ENCODE data around the gene PRKCZ. TPM values are rescaled to one million over a fixed set of nuclear protein-coding genes. Genes with fewer than 3 reads are reported as not detected.
A peak's percentile ranks its signal among the peaks of the same experiment; 100 is the strongest.

PRKCZ gene
- total RNA-seq, 1 donor from 2014 or later = 120 TPM

- Mint-ChIP-seq H3K4me3 (ENCODE audit: unreplicated experiment) (no peak overlapping the region), H3K4me1 (ENCODE audit: low read depth, unreplicated experiment) (peaks cover 13% of the 10 kb centered on the region), H3K27me3 (ENCODE audit: unreplicated experiment) (peaks cover 9% of the 10 kb centered on the region), H3K9me3 (ENCODE audit: unreplicated experiment) (peaks cover 4% of the 10 kb centered on the region), H3K27ac (ENCODE audit: unreplicated experiment) (no peak overlapping the region), H3K36me3 (ENCODE audit: unreplicated experiment) (no peaks in the 10 kb centered on the region)
- no peak for DNase-seq
- TF ChIP-seq, protein P1, sequence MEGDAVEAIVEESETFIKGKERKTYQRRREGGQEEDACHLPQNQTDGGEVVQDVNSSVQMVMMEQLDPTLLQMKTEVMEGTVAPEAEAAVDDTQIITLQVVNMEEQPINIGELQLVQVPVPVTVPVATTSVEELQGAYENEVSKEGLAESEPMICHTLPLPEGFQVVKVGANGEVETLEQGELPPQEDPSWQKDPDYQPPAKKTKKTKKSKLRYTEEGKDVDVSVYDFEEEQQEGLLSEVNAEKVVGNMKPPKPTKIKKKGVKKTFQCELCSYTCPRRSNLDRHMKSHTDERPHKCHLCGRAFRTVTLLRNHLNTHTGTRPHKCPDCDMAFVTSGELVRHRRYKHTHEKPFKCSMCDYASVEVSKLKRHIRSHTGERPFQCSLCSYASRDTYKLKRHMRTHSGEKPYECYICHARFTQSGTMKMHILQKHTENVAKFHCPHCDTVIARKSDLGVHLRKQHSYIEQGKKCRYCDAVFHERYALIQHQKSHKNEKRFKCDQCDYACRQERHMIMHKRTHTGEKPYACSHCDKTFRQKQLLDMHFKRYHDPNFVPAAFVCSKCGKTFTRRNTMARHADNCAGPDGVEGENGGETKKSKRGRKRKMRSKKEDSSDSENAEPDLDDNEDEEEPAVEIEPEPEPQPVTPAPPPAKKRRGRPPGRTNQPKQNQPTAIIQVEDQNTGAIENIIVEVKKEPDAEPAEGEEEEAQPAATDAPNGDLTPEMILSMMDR (IDR thresholded peaks at IDR 0.05; ENCODE audit: partially characterized antibody, unreplicated experiment) = no peak
These were observed 80.7 kb downstream of the PRKCZ start for GRCh38 chr1:2130871-2131289.

DNA sequence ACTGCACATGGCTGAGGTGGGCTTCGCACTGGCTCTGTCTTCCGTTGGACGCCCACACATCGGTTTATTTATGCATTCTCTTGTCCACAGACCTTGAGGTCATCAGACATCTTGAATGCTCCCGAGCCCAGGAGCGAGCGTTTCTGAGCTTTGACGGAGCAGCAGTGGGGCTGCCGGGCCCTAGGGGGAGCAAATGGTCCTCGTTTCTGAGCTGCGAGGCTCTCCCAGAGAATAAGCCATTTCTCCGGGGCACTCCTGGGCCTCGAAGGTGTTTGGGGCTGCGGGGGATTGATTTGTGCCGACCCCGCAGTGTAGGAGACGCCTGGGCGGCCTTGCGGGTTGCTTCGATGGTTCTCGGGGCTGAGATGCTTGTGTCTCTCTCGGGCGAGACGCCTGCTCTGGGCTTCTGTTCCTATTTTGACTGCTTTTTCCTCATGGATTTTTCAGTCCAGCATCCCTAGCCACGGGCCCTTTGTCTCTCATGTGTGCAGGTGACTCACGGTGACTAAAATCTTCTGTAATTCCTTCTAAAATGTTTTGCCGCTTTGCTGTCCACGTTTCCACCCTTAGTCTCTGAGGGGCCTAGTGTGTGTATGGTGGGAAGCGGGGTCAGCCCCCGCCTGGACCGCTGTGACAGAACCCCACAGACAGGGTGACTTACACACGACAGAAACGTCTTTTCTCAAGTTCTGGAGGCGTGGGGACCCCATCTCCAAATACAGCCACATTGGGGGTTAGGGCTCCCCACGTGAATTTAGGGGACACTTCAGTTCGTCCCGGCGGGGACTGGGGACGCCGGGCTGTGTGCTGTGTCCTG lies 82.2 kb downstream of the PRKCZ start:
- DNase-seq = no peak

DNA sequence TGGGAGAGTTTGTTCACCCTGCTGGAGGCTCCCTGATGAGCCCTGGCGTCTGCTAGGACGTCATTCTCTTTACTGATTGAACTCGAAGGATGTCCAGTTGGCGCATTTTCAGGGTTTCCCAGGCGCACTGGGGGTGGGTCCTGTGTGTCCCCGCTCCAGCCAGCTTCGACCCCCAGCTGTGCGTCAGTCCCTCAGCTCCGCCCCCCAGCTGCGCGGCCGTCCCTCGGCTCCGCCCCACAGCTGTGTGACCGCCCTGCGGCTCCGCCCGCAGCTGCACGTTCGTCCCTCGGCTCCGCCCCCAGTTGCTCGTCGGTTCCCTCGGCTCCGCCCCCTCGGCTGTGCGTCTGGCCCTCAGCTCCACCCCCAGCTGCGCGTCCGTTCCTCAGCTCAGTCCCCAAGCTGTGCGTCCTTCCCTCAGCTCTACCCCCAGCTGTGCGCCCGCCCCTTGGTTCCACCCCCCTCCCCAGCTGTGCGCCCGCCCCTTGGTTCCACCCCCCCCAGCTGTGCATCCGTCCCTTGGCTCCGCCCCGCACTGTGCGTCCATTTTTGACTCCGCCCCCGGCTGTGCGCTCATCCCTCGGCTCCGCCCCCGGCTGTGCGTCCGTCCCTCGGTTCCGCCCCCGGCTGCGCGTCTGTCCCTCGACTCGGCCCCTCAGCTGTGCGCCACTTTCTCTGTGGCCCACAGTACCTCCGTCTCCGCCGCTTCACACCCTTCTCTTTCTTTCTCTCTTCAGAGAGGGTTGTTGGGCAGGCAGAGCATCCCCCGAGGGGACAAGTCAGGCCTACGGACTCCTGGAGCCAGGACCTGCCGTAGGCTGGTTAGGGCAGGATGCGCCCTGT lies 83.0 kb downstream of the PRKCZ start:
- TF ChIP-seq, protein P1 (IDR thresholded peaks at IDR 0.05; ENCODE audit: partially characterized antibody, unreplicated experiment) = no peak
- no peaks in the 10 kb centered on the region for H3K36me3 Mint-ChIP-seq (ENCODE audit: unreplicated experiment)
- peaks cover 19% of the 10 kb centered on the region for H3K4me1 Mint-ChIP-seq (ENCODE audit: low read depth, unreplicated experiment)
- DNase-seq = peak; percentile 94
- H3K4me3 Mint-ChIP-seq (ENCODE audit: unreplicated experiment) = peak overlapping the region; percentile 79
- H3K27me3 Mint-ChIP-seq (ENCODE audit: unreplicated experiment) = peaks cover 15% of the 10 kb centered on the region
- H3K27ac Mint-ChIP-seq (ENCODE audit: unreplicated experiment) = peak overlapping the region; percentile 89
- peaks cover 3% of the 10 kb centered on the region for H3K9me3 Mint-ChIP-seq (ENCODE audit: unreplicated experiment)

More for the DNA sequence above, 82.2 kb downstream of the PRKCZ start:
- peak overlapping the region; percentile 89 for H3K27ac Mint-ChIP-seq (ENCODE audit: unreplicated experiment)
- peaks cover 2% of the 10 kb centered on the region for H3K9me3 Mint-ChIP-seq (ENCODE audit: unreplicated experiment)
- H3K4me3 Mint-ChIP-seq (ENCODE audit: unreplicated experiment) = peak overlapping the region; percentile 79
- H3K27me3 Mint-ChIP-seq (ENCODE audit: unreplicated experiment) = peaks cover 12% of the 10 kb centered on the region
- TF ChIP-seq, protein P1 (IDR thresholded peaks at IDR 0.05; ENCODE audit: partially characterized antibody, unreplicated experiment) = no peak
- no peaks in the 10 kb centered on the region for H3K36me3 Mint-ChIP-seq (ENCODE audit: unreplicated experiment)
- H3K4me1 Mint-ChIP-seq (ENCODE audit: low read depth, unreplicated experiment) = peaks cover 13% of the 10 kb centered on the region

DNA sequence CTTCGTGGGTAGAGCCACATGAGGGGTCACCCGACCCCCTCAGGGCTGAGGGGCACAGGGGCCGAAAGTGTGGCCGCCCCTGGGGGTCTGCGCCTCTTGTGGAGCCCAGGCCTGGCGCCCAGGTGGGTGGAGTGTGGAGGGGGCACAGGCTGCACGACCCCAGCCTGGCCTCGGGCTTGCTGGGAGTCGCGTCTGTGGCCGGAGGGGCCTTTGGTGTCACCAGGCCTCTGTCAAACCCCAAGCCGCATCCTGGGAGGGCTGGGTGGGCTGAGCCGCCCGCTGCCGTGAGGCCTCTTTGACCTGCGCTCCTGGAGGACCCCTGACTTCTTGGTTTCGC lies 83.6 kb downstream of the PRKCZ start:
- TF ChIP-seq, protein P1 (IDR thresholded peaks at IDR 0.05; ENCODE audit: partially characterized antibody, unreplicated experiment) = no peak
- peaks cover 21% of the 10 kb centered on the region for H3K4me1 Mint-ChIP-seq (ENCODE audit: low read depth, unreplicated experiment)
- peaks cover 3% of the 10 kb centered on the region for H3K9me3 Mint-ChIP-seq (ENCODE audit: unreplicated experiment)
- peak overlapping the region; percentile 17 for H3K27ac Mint-ChIP-seq (ENCODE audit: unreplicated experiment)
- H3K27me3 Mint-ChIP-seq (ENCODE audit: unreplicated experiment) = peaks cover 15% of the 10 kb centered on the region
- H3K4me3 Mint-ChIP-seq (ENCODE audit: unreplicated experiment) = peak overlapping the region; percentile 67
- no peak for DNase-seq
- no peaks in the 10 kb centered on the region for H3K36me3 Mint-ChIP-seq (ENCODE audit: unreplicated experiment)

Data from glutamatergic neuron (in vitro differentiated cells).